GM23338 (cell line): ENCODE results near the gene NCSTN. TPM values are rescaled to one million over a fixed set of nuclear protein-coding genes. Genes with fewer than 3 reads are reported as not detected.

Experiments
- ATAC-seq: fragments of 200-7000 bp; cut with Tn5 transposase; 3 replicates; pipeline ENCODE4 v1.9.1; 2020
- DNase-seq: peaks from one replicate; pipeline ENCODE4 v3.0.0-alpha.2; 2015; ENCODE audit warnings: low spot score
- H2AFZ ChIP-seq: fragments of 200-600 bp; sonication (generic); 2 replicates; pipeline ENCODE4 v1.8.0; 2016; ENCODE audit warnings: antibody characterized with exemption, mild to moderate bottlenecking, moderate library complexity
- H3F3A ChIP-seq: fragments of 200-600 bp; sonication (generic); replicated peaks from 2 replicates; pipeline ENCODE4 v1.8.0; 2017; ENCODE audit warnings: antibody characterized with exemption, mixed run types, low read depth
- H3K27ac ChIP-seq: fragments of 200-600 bp; sonication (generic); 2 replicates; pipeline ENCODE4 v1.6.1; 2016; ENCODE audit warnings: low read depth
- H3K27me3 ChIP-seq: fragments of 200-600 bp; sonication (generic); 2 replicates; pipeline ENCODE4 v1.8.0; 2016; ENCODE audit warnings: mild to moderate bottlenecking, mixed run types, moderate library complexity; ENCODE audit not compliant: insufficient read depth
- H3K36me3 ChIP-seq: fragments of 200-600 bp; sonication (generic); 2 replicates; pipeline ENCODE4 v1.8.0; 2016; ENCODE audit warnings: mild to moderate bottlenecking; ENCODE audit not compliant: insufficient read depth
- H3K4me1 ChIP-seq: fragments of 200-600 bp; sonication (generic); 2 replicates; pipeline ENCODE4 v1.8.0; 2016; ENCODE audit warnings: mild to moderate bottlenecking, moderate library complexity; ENCODE audit not compliant: insufficient read depth
- H3K4me2 ChIP-seq: fragments of 200-600 bp; sonication (generic); 2 replicates; pipeline ENCODE4 v1.7.1; 2017; ENCODE audit warnings: mixed run types
- H3K4me3 ChIP-seq: fragments of 200-600 bp; sonication (generic); 2 replicates; pipeline ENCODE4 v1.6.1; 2016; ENCODE audit warnings: mixed run types
- H3K79me2 ChIP-seq: fragments of 200-600 bp; sonication (generic); replicated peaks from 2 replicates; pipeline ENCODE4 v1.8.0; 2017; ENCODE audit warnings: mild to moderate bottlenecking; ENCODE audit not compliant: insufficient read depth
- H3K9me2 ChIP-seq: fragments of 200-600 bp; sonication (generic); 2 replicates; pipeline ENCODE4 v1.8.0; 2017; ENCODE audit not compliant: insufficient read depth
- H4K20me1 ChIP-seq: fragments of 200-600 bp; sonication (generic); replicated peaks from 2 replicates; pipeline ENCODE4 v1.8.0; 2017; ENCODE audit warnings: mild to moderate bottlenecking; ENCODE audit not compliant: insufficient read depth
- H3K27ac Mint-ChIP-seq: 2 replicates; pipeline ENCODE4 v1.8.0; 2020; ENCODE audit warnings: inconsistent platforms, mild to moderate bottlenecking, moderate library complexity, mixed read lengths
- H3K27me3 Mint-ChIP-seq: 3 replicates; pipeline ENCODE4 v1.8.0; 2022; ENCODE audit warnings: low read depth, mild to moderate bottlenecking, moderate library complexity, mixed read lengths, inconsistent platforms; ENCODE audit not compliant: insufficient read depth, poor library complexity
- H3K36me3 Mint-ChIP-seq: 3 replicates; pipeline ENCODE4 v1.8.0; 2021; ENCODE audit warnings: low read depth, mild to moderate bottlenecking, inconsistent platforms, moderate library complexity, mixed read lengths
- H3K4me1 Mint-ChIP-seq: 3 replicates; pipeline ENCODE4 v1.8.0; 2020; ENCODE audit warnings: mild to moderate bottlenecking, inconsistent platforms, mixed read lengths
- H3K4me3 Mint-ChIP-seq: 3 replicates; pipeline ENCODE4 v1.8.0; 2021; ENCODE audit warnings: moderate library complexity, mild to moderate bottlenecking, inconsistent platforms, mixed read lengths
- H3K9me3 Mint-ChIP-seq: 3 replicates; pipeline ENCODE4 v1.8.0; 2020; ENCODE audit warnings: moderate library complexity, mild to moderate bottlenecking, inconsistent platforms, mixed read lengths
- CTCF ChIP-seq, 2 experiments: fragments of 200-600 bp in 1 of 2; sonication (generic) in 1 of 2; conservative IDR thresholded peaks; 2 replicates each; pipeline versions ENCODE4 v1.5.1 to v1.6.1; 2016 to 2017; ENCODE audit warnings: antibody characterized with exemption in 2 of 2, low read depth in 2 of 2, mild to moderate bottlenecking in 2 of 2, moderate library complexity in 1 of 2
- ZNF462 ChIP-seq: fragments of 250-450 bp; sonication (Bioruptor Pico); IDR thresholded peaks from 2 replicates; pipeline ENCODE4 v1.5.0; 2020; ENCODE audit warnings: mild to moderate bottlenecking, moderate library complexity
- polyA plus RNA-seq: library from polyadenylated mRNA; unstranded; fragments of >200 nt; fragmentation: Nextera tagmentation; extraction: Ambion mirVana; gene quantifications from 2 replicates; pipeline ENCODE4 v1.2.1, GENCODE V29; 2016
- total RNA-seq: library from RNA; depleted of rRNA; stranded (reverse); fragments of >200 nt; shearing (Covaris generic); gene quantifications from 2 replicates; pipeline ENCODE4 v1.2.3, GENCODE V29; 2014

The NCSTN gene
- total and polyA plus RNA-seq, 2 experiments from 2014 or later = 36.0 to 45.9 TPM

- no peak overlapping the region for H3K4me3 ChIP-seq
- H3K9me2 ChIP-seq = no peaks in the 10 kb centered on the region
- no peaks in the 10 kb centered on the region for H3K9me3 Mint-ChIP-seq
- peaks cover 42% of the 10 kb centered on the region for H3K36me3 ChIP-seq
- H3K4me1 Mint-ChIP-seq = no peaks in the 10 kb centered on the region
- H3K27me3 Mint-ChIP-seq = peaks cover 2% of the 10 kb centered on the region
- H3K27ac ChIP-seq = no peak overlapping the region
- no peak overlapping the region; the same call in 1 of the 2 replicates for H3K27ac Mint-ChIP-seq
- no peak overlapping the region for H3K4me2 ChIP-seq
- no peaks in the 10 kb centered on the region for H3K4me1 ChIP-seq
- no peaks in the 10 kb centered on the region; the same call in 1 of the 2 replicates for H4K20me1 ChIP-seq
- peak; percentile 89 to 92 for TF ChIP-seq CTCF (conservative IDR thresholded peaks at IDR 0.05; ENCODE audit: low read depth in 2 of 2)
- TF ChIP-seq ZNF462 (CRISPR knock-in tag) = no peak
- H3K27me3 ChIP-seq = no peaks in the 10 kb centered on the region
- no peak overlapping the region; the same call in 2 of the 3 replicates for H3K4me3 Mint-ChIP-seq
- no peaks in the 10 kb centered on the region for H3F3A ChIP-seq
- peak; percentile 73 for DNase-seq
- H2AFZ ChIP-seq = no peak overlapping the region
- no peaks in the 10 kb centered on the region for H3K79me2 ChIP-seq
- H3K36me3 Mint-ChIP-seq = peaks cover 92% of the 10 kb centered on the region
- peak; percentile 98 for ATAC-seq
Observed at GRCh38 chr1:160354388-160354985, 11.3 kb downstream of the NCSTN start.
